Ovary (tissue), 3 donors: Measurements from ENCODE around the gene ARID1B.

ENCODE experiments used
- CTCF ChIP-seq, 3 donors: fragments of 450-650 bp in 2 of 3; fragments of 200-600 bp in 1 of 3; IDR thresholded peaks; one replicate each; pipeline versions ENCODE4 v1.5.1 to v1.8.0; 2016 to 2022; ENCODE audit warnings: antibody characterized with exemption in 3 of 3, mild to moderate bottlenecking in 1 of 3
- EP300 ChIP-seq: sonication (generic); formaldehyde crosslinking; IDR thresholded peaks from one replicate; pipeline ENCODE4 v1.6.1; 2017; ENCODE audit warnings: antibody characterized with exemption
- POLR2A ChIP-seq: fragments of 450-650 bp; IDR thresholded peaks from one replicate; pipeline ENCODE4 v1.6.1; 2017; ENCODE audit warnings: antibody characterized with exemption, mild to moderate bottlenecking, moderate library complexity
- donor health status: DM: no; HTN: no; CAD: no.

- TF ChIP-seq CTCF (IDR thresholded peaks at IDR 0.05), result no peak
- no peak for TF ChIP-seq POLR2A
- no peak for TF ChIP-seq EP300
Measured at GRCh38 chr6:156910011-156910334, 132.8 kb downstream of the ARID1B start.
